ENCODE measurements around the gene ZDHHC24.
"Not testable (repeated sequence)": the region's sequence is repeated elsewhere in the genome, so short reads cannot be mapped to it uniquely, and the experiment has no call there.

ZDHHC24 gene

GRCh38 chr11:66543263-66544107 lies 2.4 kb downstream of the ZDHHC24 start:
- DNase-seq: no peak

DNA sequence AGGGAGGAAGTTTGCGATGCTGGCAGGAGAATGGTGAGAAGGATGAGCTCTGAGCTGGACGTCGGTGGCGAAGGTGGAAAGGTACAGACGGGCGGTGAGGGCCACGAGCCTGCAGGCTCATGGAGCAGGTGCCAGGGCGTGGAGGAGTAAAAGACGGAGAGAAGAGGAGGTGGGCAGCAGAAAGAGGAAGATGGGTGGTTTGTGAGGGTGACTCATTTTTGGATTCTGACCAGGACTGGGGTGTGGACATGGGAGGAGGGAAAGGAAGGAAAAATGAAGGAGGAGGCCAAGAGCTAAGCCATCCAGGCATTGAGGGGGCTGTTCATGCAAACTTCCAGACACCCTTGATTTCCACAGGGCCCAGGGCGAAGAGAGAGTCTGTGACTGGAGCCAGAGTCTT lies 3.5 kb downstream of the ZDHHC24 start:
- no peak for DNase-seq

GRCh38 chr11:66541892-66542291 lies 4.0 kb downstream of the ZDHHC24 start:
- no peak for DNase-seq

DNA sequence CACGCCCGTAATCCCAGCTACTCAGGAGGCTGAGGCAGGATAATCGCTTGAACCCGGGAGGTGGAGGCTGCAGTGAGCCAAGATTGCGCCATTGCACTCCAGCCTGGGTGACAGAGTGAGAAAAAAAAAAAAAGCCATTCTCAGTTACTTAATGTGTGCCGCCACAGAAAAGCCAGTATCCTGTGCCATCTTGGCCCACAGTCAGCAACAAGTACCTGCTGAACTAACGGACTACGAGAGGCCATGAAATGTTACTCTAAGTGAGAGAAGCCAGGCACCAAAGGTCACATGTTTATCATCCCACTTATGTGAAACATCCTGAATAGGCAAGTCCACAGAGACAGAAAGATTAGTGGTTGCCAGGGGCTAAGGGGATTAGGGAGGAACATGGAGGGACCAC lies 5.2 kb downstream of the ZDHHC24 start:
- DNase-seq: not testable (repeated sequence)

DNA sequence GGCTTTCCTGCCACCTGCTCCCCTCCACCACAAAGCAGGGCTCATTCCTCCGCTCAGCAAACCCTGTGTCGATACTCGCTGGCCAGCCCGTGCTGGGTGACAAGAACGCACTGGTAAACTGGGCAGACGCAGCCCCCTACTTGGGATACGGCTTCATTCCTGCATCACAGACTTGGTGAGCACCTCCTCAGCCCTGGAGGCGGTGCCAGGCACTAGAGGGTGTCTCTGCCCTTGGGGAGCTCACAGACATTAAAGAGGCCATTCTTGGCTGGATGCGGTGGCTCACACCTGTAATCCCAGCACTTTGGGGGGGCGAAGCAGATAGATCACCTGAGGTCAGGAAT lies 6.0 kb downstream of the ZDHHC24 start:
- DNase-seq: no peak

GRCh38 chr11:66539170-66539869 lies 6.5 kb downstream of the ZDHHC24 start:
- no peak for DNase-seq

DNA sequence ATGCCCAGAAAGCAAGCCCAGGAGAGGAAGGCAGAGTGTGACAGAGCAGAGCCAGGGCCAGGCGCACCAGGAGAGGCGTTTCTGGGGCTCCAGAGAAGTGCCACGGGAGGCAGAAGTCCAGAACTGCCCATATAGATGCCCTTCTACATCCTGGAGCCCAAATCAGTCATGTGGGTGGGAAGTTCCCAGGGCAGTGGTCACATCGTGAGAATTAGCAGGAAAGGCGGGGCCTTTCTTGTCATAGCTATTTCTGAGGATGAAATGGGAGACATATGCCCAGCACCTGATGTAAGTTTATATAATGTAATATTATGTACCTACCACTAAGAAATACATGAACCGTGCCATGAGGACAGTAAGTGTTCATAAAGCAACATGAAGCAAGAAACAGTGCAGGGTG lies 13.1 kb downstream of the ZDHHC24 start:
- no peak for DNase-seq

GRCh38 chr11:66531841-66532240 lies 14.0 kb downstream of the ZDHHC24 start:
- no peak for DNase-seq

- DNase-seq: no peak
Measured at GRCh38 chr11:66530927-66531709, 14.7 kb downstream of the ZDHHC24 start.

DNA sequence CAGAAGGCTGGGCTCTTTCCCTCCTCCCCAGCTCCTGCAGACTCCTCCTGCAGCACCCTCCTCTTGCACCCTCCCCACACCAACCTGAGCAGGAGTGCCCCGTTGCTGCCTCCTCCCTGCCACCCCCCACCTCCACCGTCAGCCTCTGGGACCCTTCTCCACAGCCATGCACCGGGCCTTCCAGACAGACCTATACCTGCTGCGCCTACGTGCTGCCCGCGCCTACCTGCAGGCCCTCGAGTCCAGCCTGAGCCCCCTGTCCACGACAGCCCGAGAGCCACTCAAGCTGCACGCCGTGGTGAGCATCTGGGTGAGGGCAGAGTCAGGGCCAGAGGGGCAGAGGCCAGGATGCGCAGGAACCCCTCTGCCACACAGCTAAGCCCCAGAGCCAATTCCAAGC lies 16.2 kb downstream of the ZDHHC24 start:
- no peak for DNase-seq

- no peak for DNase-seq
Measured at GRCh38 chr11:66529069-66529468, 16.8 kb downstream of the ZDHHC24 start.

- DNase-seq: no peak
Measured at GRCh38 chr11:66524304-66525040, 21.4 kb downstream of the ZDHHC24 start.

GRCh38 chr11:66523611-66524010 lies 22.2 kb downstream of the ZDHHC24 start:
- DNase-seq: no peak

GRCh38 chr11:66510990-66511339 lies 34.9 kb downstream of the ZDHHC24 start:
- DNase-seq: no peak

- DNase-seq: peak; percentile 22
Measured at GRCh38 chr11:66510271-66510989, 35.4 kb downstream of the ZDHHC24 start, which contains the start of gene BBS1. TSS of gene BBS1 (plus strand) at chr11:66510635. CDS start at chr11:66510660, 25 bp downstream.

DNA sequence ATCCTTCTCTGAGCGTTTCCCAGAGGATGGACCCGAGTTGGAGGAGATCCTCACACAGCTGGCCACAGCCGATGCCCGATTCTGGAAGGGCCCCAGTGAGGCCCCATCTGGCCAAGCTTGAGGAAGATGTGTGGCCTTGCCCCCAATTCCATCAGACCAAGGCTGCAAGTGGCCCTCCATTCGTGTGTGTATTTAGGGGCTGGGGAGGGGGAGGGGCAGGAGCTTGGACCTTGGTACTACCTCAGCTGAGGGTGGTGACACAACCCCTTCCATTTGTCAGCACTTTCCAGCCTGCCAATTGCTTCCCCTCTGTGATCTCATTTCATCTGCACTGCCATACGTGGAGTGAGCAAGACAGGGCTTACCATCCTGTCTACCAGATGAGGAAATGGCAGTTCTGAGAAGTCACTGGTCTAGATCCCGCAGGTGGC lies 36.7 kb downstream of the ZDHHC24 start:
- DNase-seq: no peak

GRCh38 chr11:66505276-66505816 lies 40.5 kb downstream of the ZDHHC24 start:
- DNase-seq: no peak

DNA sequence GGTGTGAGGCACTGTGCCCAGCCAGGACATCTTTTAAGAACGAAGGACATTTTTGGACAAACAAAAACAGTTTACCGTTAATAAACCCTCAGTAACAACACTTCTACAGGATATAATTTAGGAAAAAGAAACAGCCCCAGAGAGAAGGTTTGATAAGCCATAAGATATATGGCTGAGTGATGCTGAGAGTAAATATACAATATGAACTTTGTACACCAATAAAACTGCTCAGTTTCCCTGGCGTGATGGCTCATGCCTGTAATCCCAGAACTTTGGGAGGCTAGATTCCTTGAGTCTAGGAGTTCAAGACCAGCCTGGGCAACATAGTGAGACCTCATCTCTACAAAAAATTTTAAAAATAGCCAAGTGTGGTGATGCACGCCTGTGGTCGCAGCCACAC lies 47.3 kb downstream of the ZDHHC24 start:
- no peak for DNase-seq

GRCh38 chr11:66497206-66497605 lies 48.6 kb downstream of the ZDHHC24 start:
- no peak for DNase-seq

GRCh38 chr11:66495401-66495854 lies 50.4 kb downstream of the ZDHHC24 start:
- DNase-seq: no peak

GRCh38 chr11:66494935-66495334 lies 50.9 kb downstream of the ZDHHC24 start:
- no peak for DNase-seq

DNA sequence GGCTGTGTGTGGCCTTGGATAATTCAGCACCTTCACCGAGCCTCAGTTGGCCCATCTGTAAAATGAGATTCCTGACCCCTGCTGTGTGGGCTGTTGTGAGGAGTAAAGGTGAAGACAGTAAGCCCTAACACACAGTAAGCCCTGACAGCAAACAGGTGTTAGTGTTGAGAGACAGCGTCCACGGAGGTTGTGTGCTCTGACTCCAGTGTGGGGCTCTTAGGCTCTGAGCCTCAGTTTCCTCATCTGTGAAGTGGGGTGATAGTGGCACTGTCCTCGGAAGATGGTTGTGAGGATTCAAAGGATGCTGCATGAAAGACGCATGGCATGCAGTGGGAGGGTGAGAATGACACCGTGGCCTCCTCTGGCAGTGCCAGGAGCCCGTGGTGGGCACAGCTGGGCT lies 51.4 kb downstream of the ZDHHC24 start:
- DNase-seq: no peak
